Right lobe of liver (tissue), 4 donors: Measurements from ENCODE around the gene GLE1.

Experiments
- POLR2A ChIP-seq: fragments of 450-650 bp; IDR thresholded peaks from one replicate; pipeline ENCODE4 v1.6.1; 2017; ENCODE audit warnings: antibody characterized with exemption, mild to moderate bottlenecking
- TF ChIP-seq, protein P1 (sequence below), 4 donors: fragments of 200-600 bp in 3 of 4; fragments of 450-650 bp in 1 of 4; IDR thresholded peaks; one replicate each; pipeline versions ENCODE4 v1.5.1 to v1.8.0; 2016 to 2022; ENCODE audit warnings: antibody characterized with exemption in 4 of 4, mild to moderate bottlenecking in 2 of 4
- donor health status: DM: no; HTN: no; CAD: no.
- donor health status: DM: no; HTN: no; CAD: no.
- donor health status: DM: no; HTN: yes; CAD: no.

GRCh38 chr9:128580731-128581130 lies 76.2 kb downstream of the GLE1 start:
- no peak for TF ChIP-seq POLR2A
- TF ChIP-seq, protein P1, sequence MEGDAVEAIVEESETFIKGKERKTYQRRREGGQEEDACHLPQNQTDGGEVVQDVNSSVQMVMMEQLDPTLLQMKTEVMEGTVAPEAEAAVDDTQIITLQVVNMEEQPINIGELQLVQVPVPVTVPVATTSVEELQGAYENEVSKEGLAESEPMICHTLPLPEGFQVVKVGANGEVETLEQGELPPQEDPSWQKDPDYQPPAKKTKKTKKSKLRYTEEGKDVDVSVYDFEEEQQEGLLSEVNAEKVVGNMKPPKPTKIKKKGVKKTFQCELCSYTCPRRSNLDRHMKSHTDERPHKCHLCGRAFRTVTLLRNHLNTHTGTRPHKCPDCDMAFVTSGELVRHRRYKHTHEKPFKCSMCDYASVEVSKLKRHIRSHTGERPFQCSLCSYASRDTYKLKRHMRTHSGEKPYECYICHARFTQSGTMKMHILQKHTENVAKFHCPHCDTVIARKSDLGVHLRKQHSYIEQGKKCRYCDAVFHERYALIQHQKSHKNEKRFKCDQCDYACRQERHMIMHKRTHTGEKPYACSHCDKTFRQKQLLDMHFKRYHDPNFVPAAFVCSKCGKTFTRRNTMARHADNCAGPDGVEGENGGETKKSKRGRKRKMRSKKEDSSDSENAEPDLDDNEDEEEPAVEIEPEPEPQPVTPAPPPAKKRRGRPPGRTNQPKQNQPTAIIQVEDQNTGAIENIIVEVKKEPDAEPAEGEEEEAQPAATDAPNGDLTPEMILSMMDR (IDR thresholded peaks at IDR 0.05), result no peak
